ENCODE results near the gene TSFM.
"Not testable (repeated sequence)": the region's sequence is repeated elsewhere in the genome, so short reads cannot be mapped to it uniquely, and the experiment has no call there.

TSFM gene

GRCh38 chr12:57816855-57817151 is 34.2 kb downstream of the TSFM start:
- no peak for TF ChIP-seq CTCF (IDR thresholded peaks at IDR 0.05; ENCODE audit: borderline replicate concordance, control extremely low read depth, extremely low read depth, insufficient read depth, missing control alignments)
- in situ Hi-C loops (cut with MboI; ENCODE audit: low sequenced_read_pairs, unreplicated experiment): no loop called here

GRCh38 chr12:57817261-57817989 is 34.8 kb downstream of the TSFM start:
- DNase-seq (ENCODE audit: low spot score): no peak
- no peak for TF ChIP-seq CTCF (IDR thresholded peaks at IDR 0.05; ENCODE audit: borderline replicate concordance, control extremely low read depth, extremely low read depth, insufficient read depth, missing control alignments)
- in situ Hi-C loops (cut with MboI; ENCODE audit: low sequenced_read_pairs, unreplicated experiment): no loop called here

More at GRCh38 chr12:57816855-57817151, 34.2 kb downstream of the TSFM start:
- DNase-seq (ENCODE audit: low spot score): no peak

- in situ Hi-C loops (cut with MboI; ENCODE audit: low sequenced_read_pairs, unreplicated experiment); DNase-seq (ENCODE audit: low spot score): not testable (repeated sequence)
These were observed 35.4 kb downstream of the TSFM start for GRCh38 chr12:57817990-57818331.

GRCh38 chr12:57820119-57820518 is 37.5 kb downstream of the TSFM start:
- in situ Hi-C loops (cut with MboI; ENCODE audit: low sequenced_read_pairs, unreplicated experiment); DNase-seq (ENCODE audit: low spot score): not testable (repeated sequence)

- in situ Hi-C loops (cut with MboI; ENCODE audit: low sequenced_read_pairs, unreplicated experiment); DNase-seq (ENCODE audit: low spot score): not testable (repeated sequence)
These were observed 38.4 kb downstream of the TSFM start for GRCh38 chr12:57821015-57821414.

GRCh38 chr12:57821474-57822214 is 39.1 kb downstream of the TSFM start:
- DNase-seq (ENCODE audit: low spot score): no peak
- no peak for TF ChIP-seq CTCF (IDR thresholded peaks at IDR 0.05; ENCODE audit: borderline replicate concordance, control extremely low read depth, extremely low read depth, insufficient read depth, missing control alignments)
- in situ Hi-C loops (cut with MboI; ENCODE audit: low sequenced_read_pairs, unreplicated experiment): no loop called here

- no peak for DNase-seq (ENCODE audit: low spot score)
- TF ChIP-seq CTCF (IDR thresholded peaks at IDR 0.05; ENCODE audit: borderline replicate concordance, control extremely low read depth, extremely low read depth, insufficient read depth, missing control alignments): no peak
- in situ Hi-C loops (cut with MboI; ENCODE audit: low sequenced_read_pairs, unreplicated experiment): no loop called here
These were observed 40.0 kb downstream of the TSFM start for GRCh38 chr12:57822392-57823130.

Measured in GM13976 (cell line).